ENCODE results near the gene REXO5.

The REXO5 gene

GRCh38 chr16:20822521-20823325, 16.4 kb downstream of the REXO5 start:
- Histone ChIP-seq H3K36me3 (ENCODE audit: control insufficient read depth in 2 of 2, insufficient read depth in 2 of 2, low read length in 2 of 2) (peaks cover 0 to 4% of the 10 kb centered on the region in 2 donors), H3K4me1 (ENCODE audit: control insufficient read depth, insufficient read depth, low read length) (no peaks in the 10 kb centered on the region), H3K9me3 (ENCODE audit: control insufficient read depth in 2 of 2, low read length in 2 of 2) (no peaks in the 10 kb centered on the region), H3K9ac (ENCODE audit: low read length in 2 of 2) (no peak overlapping the region), H3K27ac (ENCODE audit: low read length) (no peak overlapping the region), H3K4me3 (ENCODE audit: low read length in 2 of 2) (no peak overlapping the region), H3K27me3 (ENCODE audit: control insufficient read depth in 1 of 2, insufficient read depth in 2 of 2, low read length in 2 of 2) (no peaks in the 10 kb centered on the region)

DNA sequence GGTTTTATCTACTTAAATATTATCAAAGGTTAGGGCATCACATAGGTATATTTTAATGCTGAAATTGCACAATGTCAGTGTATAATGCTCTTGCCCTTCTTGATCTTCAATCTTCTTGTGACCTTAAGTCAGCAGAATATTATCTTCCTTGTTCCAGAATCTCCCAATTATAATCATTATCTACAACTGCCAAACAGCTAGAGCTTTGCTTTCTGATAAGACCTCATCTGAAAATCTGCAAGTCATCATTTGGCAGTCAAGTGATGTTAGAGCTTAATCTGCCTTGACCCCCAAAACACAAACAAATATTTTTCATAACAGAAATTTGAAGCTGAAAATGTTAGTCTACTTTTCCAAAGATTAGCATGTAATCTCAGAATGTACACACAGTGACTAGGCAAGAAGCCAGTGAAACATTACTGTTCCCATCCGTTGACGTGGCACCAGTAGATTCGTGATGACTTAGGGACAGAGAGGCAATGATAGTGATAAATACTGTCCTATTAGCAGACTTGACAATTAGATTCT, 19.8 kb downstream of the REXO5 start:
- Histone ChIP-seq H3K4me1 (ENCODE audit: control insufficient read depth, insufficient read depth, low read length) (no peaks in the 10 kb centered on the region), H3K36me3 (ENCODE audit: control insufficient read depth in 2 of 2, insufficient read depth in 2 of 2, low read length in 2 of 2) (peaks cover 0 to 4% of the 10 kb centered on the region in 2 donors), H3K27ac (ENCODE audit: low read length) (no peak overlapping the region), H3K4me3 (ENCODE audit: low read length in 2 of 2) (no peak overlapping the region), H3K9ac (ENCODE audit: low read length in 2 of 2) (no peak overlapping the region), H3K9me3 (ENCODE audit: control insufficient read depth in 2 of 2, low read length in 2 of 2) (no peaks in the 10 kb centered on the region), H3K27me3 (ENCODE audit: control insufficient read depth in 1 of 2, insufficient read depth in 2 of 2, low read length in 2 of 2) (no peaks in the 10 kb centered on the region)

DNA sequence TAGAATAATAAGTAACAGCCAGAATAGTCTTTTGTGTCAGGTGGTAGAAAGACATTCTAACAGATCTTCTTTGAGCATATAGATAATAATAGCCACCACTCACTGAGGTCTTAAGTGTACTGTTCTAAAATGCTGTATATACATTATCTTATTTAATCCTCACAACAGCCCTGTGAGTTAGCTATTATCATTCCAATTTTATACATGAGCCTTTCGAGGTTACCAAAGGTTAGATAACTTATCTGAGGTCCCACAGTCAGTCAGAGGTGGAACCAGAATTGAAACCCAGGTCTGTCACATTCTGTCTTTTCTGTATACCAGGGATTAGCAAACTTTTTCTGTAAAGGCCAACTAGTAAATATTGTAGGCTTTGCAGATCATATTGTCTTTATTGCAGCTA, 23.2 kb downstream of the REXO5 start:
- H3K4me1 ChIP-seq (ENCODE audit: control insufficient read depth, insufficient read depth, low read length) = no peaks in the 10 kb centered on the region
- H3K27me3 ChIP-seq (ENCODE audit: control insufficient read depth in 1 of 2, insufficient read depth in 2 of 2, low read length in 2 of 2) = no peaks in the 10 kb centered on the region
- H3K9me3 ChIP-seq (ENCODE audit: control insufficient read depth in 2 of 2, low read length in 2 of 2) = no peaks in the 10 kb centered on the region
- no peak overlapping the region for H3K27ac ChIP-seq (ENCODE audit: low read length)
- H3K9ac ChIP-seq (ENCODE audit: low read length in 2 of 2) = no peak overlapping the region
- peaks cover 0 to 4% of the 10 kb centered on the region in 2 donors for H3K36me3 ChIP-seq (ENCODE audit: control insufficient read depth in 2 of 2, insufficient read depth in 2 of 2, low read length in 2 of 2)
- H3K4me3 ChIP-seq (ENCODE audit: low read length in 2 of 2) = no peak overlapping the region

DNA sequence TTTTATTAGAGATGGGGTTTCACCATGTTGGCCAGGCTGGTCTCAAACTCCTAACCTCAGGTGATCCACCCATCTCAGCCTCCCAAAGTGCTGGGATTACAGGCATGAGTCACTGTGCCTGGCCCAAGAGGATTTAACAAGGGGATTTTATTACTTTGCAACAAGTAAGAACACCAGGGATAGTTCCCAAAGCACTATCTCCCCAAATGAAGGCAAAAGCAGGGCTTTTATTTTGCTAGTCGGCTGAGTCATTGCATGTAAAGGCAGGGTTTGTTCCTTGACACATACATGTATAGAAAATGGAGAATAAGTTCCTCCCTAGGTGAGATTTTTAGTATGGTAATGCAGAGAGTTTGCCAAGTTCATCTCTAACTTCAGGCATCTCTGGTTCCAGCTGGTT, 24.0 kb downstream of the REXO5 start:
- Histone ChIP-seq H3K36me3 (ENCODE audit: control insufficient read depth in 2 of 2, insufficient read depth in 2 of 2, low read length in 2 of 2) (peaks cover 0 to 4% of the 10 kb centered on the region in 2 donors), H3K4me3 (ENCODE audit: low read length in 2 of 2) (no peak overlapping the region), H3K27me3 (ENCODE audit: control insufficient read depth in 1 of 2, insufficient read depth in 2 of 2, low read length in 2 of 2) (no peaks in the 10 kb centered on the region), H3K27ac (ENCODE audit: low read length) (no peak overlapping the region), H3K4me1 (ENCODE audit: control insufficient read depth, insufficient read depth, low read length) (no peaks in the 10 kb centered on the region), H3K9me3 (ENCODE audit: control insufficient read depth in 2 of 2, low read length in 2 of 2) (no peaks in the 10 kb centered on the region), H3K9ac (ENCODE audit: low read length in 2 of 2) (no peak overlapping the region)

DNA sequence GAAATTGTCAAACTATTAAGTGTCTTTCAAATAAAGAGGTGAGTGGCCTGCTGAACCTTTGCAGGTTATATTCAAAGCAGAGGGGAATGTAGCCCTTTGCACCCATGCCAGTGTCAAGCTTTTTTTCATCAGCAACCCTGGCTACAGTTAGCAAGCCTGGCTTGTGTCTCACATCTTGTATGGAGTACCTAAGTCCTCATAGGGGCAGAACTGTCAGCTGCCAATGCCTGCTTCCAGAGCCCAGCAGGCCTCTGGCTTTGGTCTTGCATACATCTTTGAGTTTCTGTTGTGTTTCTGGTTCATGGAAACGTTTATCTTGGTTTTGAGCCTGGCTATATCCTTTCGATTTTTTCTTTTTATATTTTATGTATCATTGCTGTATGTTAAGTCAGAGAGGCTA, 26.8 kb downstream of the REXO5 start:
- Histone ChIP-seq H3K4me3 (ENCODE audit: low read length in 2 of 2) (no peak overlapping the region), H3K4me1 (ENCODE audit: control insufficient read depth, insufficient read depth, low read length) (no peaks in the 10 kb centered on the region), H3K9ac (ENCODE audit: low read length in 2 of 2) (no peak overlapping the region), H3K36me3 (ENCODE audit: control insufficient read depth in 2 of 2, insufficient read depth in 2 of 2, low read length in 2 of 2) (no peaks in the 10 kb centered on the region), H3K27ac (ENCODE audit: low read length) (no peak overlapping the region), H3K27me3 (ENCODE audit: control insufficient read depth in 1 of 2, insufficient read depth in 2 of 2, low read length in 2 of 2) (no peaks in the 10 kb centered on the region), H3K9me3 (ENCODE audit: control insufficient read depth in 2 of 2, low read length in 2 of 2) (no peaks in the 10 kb centered on the region)

- Histone ChIP-seq H3K27me3 (ENCODE audit: control insufficient read depth in 1 of 2, insufficient read depth in 2 of 2, low read length in 2 of 2) (no peaks in the 10 kb centered on the region), H3K4me3 (ENCODE audit: low read length in 2 of 2) (no peak overlapping the region), H3K27ac (ENCODE audit: low read length) (no peak overlapping the region), H3K9me3 (ENCODE audit: control insufficient read depth in 2 of 2, low read length in 2 of 2) (no peaks in the 10 kb centered on the region), H3K4me1 (ENCODE audit: control insufficient read depth, insufficient read depth, low read length) (no peaks in the 10 kb centered on the region), H3K9ac (ENCODE audit: low read length in 2 of 2) (no peak overlapping the region), H3K36me3 (ENCODE audit: control insufficient read depth in 2 of 2, insufficient read depth in 2 of 2, low read length in 2 of 2) (no peaks in the 10 kb centered on the region)
Measured at GRCh38 chr16:20838240-20838639, 31.9 kb downstream of the REXO5 start.

DNA sequence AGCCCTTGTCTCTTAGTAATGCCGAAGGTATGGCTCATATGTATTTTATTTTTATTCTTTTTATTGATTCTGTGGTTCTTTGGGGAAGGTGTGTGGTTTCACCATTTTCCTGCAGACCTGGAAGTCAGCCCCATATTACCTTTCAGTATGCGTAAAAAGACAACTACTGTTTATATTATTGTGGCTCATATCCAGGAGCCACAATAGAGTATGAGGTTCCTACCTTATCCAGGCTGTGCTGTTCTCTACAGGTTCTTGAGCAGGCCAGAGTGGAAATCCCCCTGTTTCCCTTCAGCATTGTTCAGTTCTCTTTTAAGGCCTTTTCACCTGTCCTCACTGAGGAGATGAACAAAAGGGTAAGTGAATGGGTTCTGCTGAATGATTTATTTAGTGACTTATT, 33.2 kb downstream of the REXO5 start:
- Histone ChIP-seq H3K9me3 (ENCODE audit: control insufficient read depth in 2 of 2, low read length in 2 of 2) (no peaks in the 10 kb centered on the region), H3K27ac (ENCODE audit: low read length) (no peak overlapping the region), H3K9ac (ENCODE audit: low read length in 2 of 2) (no peak overlapping the region), H3K36me3 (ENCODE audit: control insufficient read depth in 2 of 2, insufficient read depth in 2 of 2, low read length in 2 of 2) (no peaks in the 10 kb centered on the region), H3K4me1 (ENCODE audit: control insufficient read depth, insufficient read depth, low read length) (no peaks in the 10 kb centered on the region), H3K4me3 (ENCODE audit: low read length in 2 of 2) (no peak overlapping the region), H3K27me3 (ENCODE audit: control insufficient read depth in 1 of 2, insufficient read depth in 2 of 2, low read length in 2 of 2) (no peaks in the 10 kb centered on the region)

- Histone ChIP-seq H3K9ac (ENCODE audit: low read length in 2 of 2) (no peak overlapping the region), H3K27ac (ENCODE audit: low read length) (no peak overlapping the region), H3K4me3 (ENCODE audit: low read length in 2 of 2) (no peak overlapping the region), H3K27me3 (ENCODE audit: control insufficient read depth in 1 of 2, insufficient read depth in 2 of 2, low read length in 2 of 2) (no peaks in the 10 kb centered on the region), H3K36me3 (ENCODE audit: control insufficient read depth in 2 of 2, insufficient read depth in 2 of 2, low read length in 2 of 2) (peaks cover 0 to 4% of the 10 kb centered on the region in 2 donors), H3K9me3 (ENCODE audit: control insufficient read depth in 2 of 2, low read length in 2 of 2) (no peaks in the 10 kb centered on the region), H3K4me1 (ENCODE audit: control insufficient read depth, insufficient read depth, low read length) (no peaks in the 10 kb centered on the region)
Measured at GRCh38 chr16:20844054-20844453, 37.7 kb downstream of the REXO5 start.

- Histone ChIP-seq H3K4me1 (ENCODE audit: control insufficient read depth, insufficient read depth, low read length) (no peaks in the 10 kb centered on the region), H3K27me3 (ENCODE audit: control insufficient read depth in 1 of 2, insufficient read depth in 2 of 2, low read length in 2 of 2) (no peaks in the 10 kb centered on the region), H3K27ac (ENCODE audit: low read length) (no peak overlapping the region), H3K9ac (ENCODE audit: low read length in 2 of 2) (no peak overlapping the region), H3K4me3 (ENCODE audit: low read length in 2 of 2) (no peak overlapping the region), H3K36me3 (ENCODE audit: control insufficient read depth in 2 of 2, insufficient read depth in 2 of 2, low read length in 2 of 2) (peaks cover 0 to 4% of the 10 kb centered on the region in 2 donors), H3K9me3 (ENCODE audit: control insufficient read depth in 2 of 2, low read length in 2 of 2) (no peaks in the 10 kb centered on the region)
Measured at GRCh38 chr16:20844588-20844987, 38.3 kb downstream of the REXO5 start.

DNA sequence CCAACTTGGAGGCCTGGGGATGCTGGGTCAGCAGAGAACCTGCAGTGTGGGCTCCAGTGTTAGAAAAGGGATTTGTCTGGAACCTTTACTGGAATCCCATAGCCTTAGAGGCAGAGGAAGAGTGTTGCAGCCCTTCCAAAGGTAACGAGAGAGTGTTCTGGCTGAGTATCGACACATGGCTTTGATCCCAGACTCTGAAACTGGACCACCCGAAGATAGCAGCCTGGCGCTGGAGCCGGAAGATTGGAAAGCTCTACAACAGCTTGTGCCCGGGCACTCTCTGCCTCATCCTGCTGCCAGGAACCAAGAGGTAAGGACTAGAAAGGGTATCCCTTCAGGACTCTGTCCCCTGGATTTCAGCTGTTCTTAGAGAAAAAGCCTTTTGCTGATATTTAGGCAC, 39.7 kb downstream of the REXO5 start:
- H3K36me3 ChIP-seq (ENCODE audit: control insufficient read depth in 2 of 2, insufficient read depth in 2 of 2, low read length in 2 of 2) = peaks cover 0 to 4% of the 10 kb centered on the region in 2 donors
- H3K27ac ChIP-seq (ENCODE audit: low read length) = no peak overlapping the region
- H3K4me1 ChIP-seq (ENCODE audit: control insufficient read depth, insufficient read depth, low read length) = peaks cover 5% of the 10 kb centered on the region

GRCh38 chr16:20846551-20846950, 40.2 kb downstream of the REXO5 start:
- Histone ChIP-seq H3K4me3 (ENCODE audit: low read length in 2 of 2) (no peak overlapping the region), H3K4me1 (ENCODE audit: control insufficient read depth, insufficient read depth, low read length) (peaks cover 10% of the 10 kb centered on the region), H3K27me3 (ENCODE audit: control insufficient read depth in 1 of 2, insufficient read depth in 2 of 2, low read length in 2 of 2) (no peaks in the 10 kb centered on the region), H3K27ac (ENCODE audit: low read length) (no peak overlapping the region), H3K9ac (ENCODE audit: low read length in 2 of 2) (no peak overlapping the region), H3K36me3 (ENCODE audit: control insufficient read depth in 2 of 2, insufficient read depth in 2 of 2, low read length in 2 of 2) (peaks cover 0 to 4% of the 10 kb centered on the region in 2 donors), H3K9me3 (ENCODE audit: control insufficient read depth in 2 of 2, low read length in 2 of 2) (no peaks in the 10 kb centered on the region)

More for the DNA sequence above, 39.7 kb downstream of the REXO5 start:
- Histone ChIP-seq H3K9ac (ENCODE audit: low read length in 2 of 2) (no peak overlapping the region), H3K4me3 (ENCODE audit: low read length in 2 of 2) (no peak overlapping the region), H3K9me3 (ENCODE audit: control insufficient read depth in 2 of 2, low read length in 2 of 2) (no peaks in the 10 kb centered on the region), H3K27me3 (ENCODE audit: control insufficient read depth in 1 of 2, insufficient read depth in 2 of 2, low read length in 2 of 2) (no peaks in the 10 kb centered on the region)
